ENCODE measurements around the gene MAD2L2.

MAD2L2 gene

DNA sequence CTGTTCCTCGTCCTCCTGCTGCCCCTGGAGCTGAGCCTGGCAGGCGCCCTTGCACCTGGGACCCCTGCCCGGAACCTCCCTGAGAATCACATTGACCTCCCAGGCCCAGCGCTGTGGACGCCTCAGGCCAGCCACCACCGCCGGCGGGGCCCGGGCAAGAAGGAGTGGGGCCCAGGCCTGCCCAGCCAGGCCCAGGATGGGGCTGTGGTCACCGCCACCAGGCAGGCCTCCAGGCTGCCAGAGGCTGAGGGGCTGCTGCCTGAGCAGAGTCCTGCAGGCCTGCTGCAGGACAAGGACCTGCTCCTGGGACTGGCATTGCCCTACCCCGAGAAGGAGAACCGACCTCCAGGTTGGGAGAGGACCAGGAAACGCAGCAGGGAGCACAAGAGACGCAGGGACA is 25.3 kb upstream of the MAD2L2 start:
- Histone ChIP-seq H3K27me3 (ENCODE audit: control insufficient read depth, low read length) (peaks cover 7% of the 10 kb centered on the region; the same call in 1 of the 2 replicates), H3K4me3 (ENCODE audit: low read length) (no peak overlapping the region), H3K4me2 (ENCODE audit: low read length) (no peak overlapping the region), H3K36me3 (ENCODE audit: control insufficient read depth, low read length) (no peaks in the 10 kb centered on the region), H3K27ac (ENCODE audit: low read depth, low read length) (no peak overlapping the region), H4K20me1 (ENCODE audit: control insufficient read depth, insufficient read depth, low read depth, low read length) (no peaks in the 10 kb centered on the region), H3K9me3 (ENCODE audit: control insufficient read depth, insufficient read depth, low read length) (no peaks in the 10 kb centered on the region), H3K4me1 (ENCODE audit: control insufficient read depth, low read length) (no peaks in the 10 kb centered on the region), H3K79me2 (ENCODE audit: control insufficient read depth, low read length) (no peaks in the 10 kb centered on the region), H3K9me2 (replicated peaks; ENCODE audit: control insufficient read depth, low read length) (no peaks in the 10 kb centered on the region), H3F3A (ENCODE audit: control insufficient read depth, insufficient read depth) (no peaks in the 10 kb centered on the region)
- no peak for TF ChIP-seq EZH2phosphoT487 (IDR thresholded peaks at IDR 0.05; ENCODE audit: borderline replicate concordance, low read length)

DNA sequence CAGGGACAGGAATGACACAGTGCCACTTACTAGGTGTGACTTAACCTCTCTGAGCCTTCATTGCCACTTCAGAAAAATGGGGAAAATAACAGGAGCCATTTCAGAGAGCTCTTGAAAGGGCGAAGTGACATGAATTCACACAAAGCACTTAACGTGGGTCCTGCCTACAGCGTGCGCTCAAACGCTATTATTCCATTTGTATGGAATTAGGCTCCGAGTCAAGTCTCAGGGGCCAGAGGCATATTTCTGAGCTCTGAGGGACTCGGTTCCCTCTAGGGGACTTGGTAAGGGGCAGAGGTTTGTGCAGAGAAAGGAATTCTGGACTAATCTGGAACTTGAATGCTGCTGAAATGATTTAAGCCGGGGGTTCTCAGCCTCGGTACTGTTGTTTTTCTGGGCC is 24.6 kb upstream of the MAD2L2 start:
- Histone ChIP-seq H4K20me1 (ENCODE audit: control insufficient read depth, insufficient read depth, low read depth, low read length) (no peaks in the 10 kb centered on the region), H3K9me3 (ENCODE audit: control insufficient read depth, insufficient read depth, low read length) (no peaks in the 10 kb centered on the region), H3F3A (ENCODE audit: control insufficient read depth, insufficient read depth) (no peaks in the 10 kb centered on the region), H3K4me1 (ENCODE audit: control insufficient read depth, low read length) (no peaks in the 10 kb centered on the region), H3K79me2 (ENCODE audit: control insufficient read depth, low read length) (no peaks in the 10 kb centered on the region), H3K36me3 (ENCODE audit: control insufficient read depth, low read length) (no peaks in the 10 kb centered on the region), H3K4me3 (ENCODE audit: low read length) (no peak overlapping the region), H3K27me3 (ENCODE audit: control insufficient read depth, low read length) (peaks cover 7% of the 10 kb centered on the region; the same call in 1 of the 2 replicates), H3K4me2 (ENCODE audit: low read length) (no peak overlapping the region), H3K27ac (ENCODE audit: low read depth, low read length) (no peak overlapping the region), H3K9me2 (replicated peaks; ENCODE audit: control insufficient read depth, low read length) (no peaks in the 10 kb centered on the region)
- no peak for TF ChIP-seq EZH2phosphoT487 (IDR thresholded peaks at IDR 0.05; ENCODE audit: borderline replicate concordance, low read length)
- TF ChIP-seq, protein P1, sequence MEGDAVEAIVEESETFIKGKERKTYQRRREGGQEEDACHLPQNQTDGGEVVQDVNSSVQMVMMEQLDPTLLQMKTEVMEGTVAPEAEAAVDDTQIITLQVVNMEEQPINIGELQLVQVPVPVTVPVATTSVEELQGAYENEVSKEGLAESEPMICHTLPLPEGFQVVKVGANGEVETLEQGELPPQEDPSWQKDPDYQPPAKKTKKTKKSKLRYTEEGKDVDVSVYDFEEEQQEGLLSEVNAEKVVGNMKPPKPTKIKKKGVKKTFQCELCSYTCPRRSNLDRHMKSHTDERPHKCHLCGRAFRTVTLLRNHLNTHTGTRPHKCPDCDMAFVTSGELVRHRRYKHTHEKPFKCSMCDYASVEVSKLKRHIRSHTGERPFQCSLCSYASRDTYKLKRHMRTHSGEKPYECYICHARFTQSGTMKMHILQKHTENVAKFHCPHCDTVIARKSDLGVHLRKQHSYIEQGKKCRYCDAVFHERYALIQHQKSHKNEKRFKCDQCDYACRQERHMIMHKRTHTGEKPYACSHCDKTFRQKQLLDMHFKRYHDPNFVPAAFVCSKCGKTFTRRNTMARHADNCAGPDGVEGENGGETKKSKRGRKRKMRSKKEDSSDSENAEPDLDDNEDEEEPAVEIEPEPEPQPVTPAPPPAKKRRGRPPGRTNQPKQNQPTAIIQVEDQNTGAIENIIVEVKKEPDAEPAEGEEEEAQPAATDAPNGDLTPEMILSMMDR (IDR thresholded peaks at IDR 0.05; ENCODE audit: low read depth, low read length, poor library complexity, severe bottlenecking) = no peak

DNA sequence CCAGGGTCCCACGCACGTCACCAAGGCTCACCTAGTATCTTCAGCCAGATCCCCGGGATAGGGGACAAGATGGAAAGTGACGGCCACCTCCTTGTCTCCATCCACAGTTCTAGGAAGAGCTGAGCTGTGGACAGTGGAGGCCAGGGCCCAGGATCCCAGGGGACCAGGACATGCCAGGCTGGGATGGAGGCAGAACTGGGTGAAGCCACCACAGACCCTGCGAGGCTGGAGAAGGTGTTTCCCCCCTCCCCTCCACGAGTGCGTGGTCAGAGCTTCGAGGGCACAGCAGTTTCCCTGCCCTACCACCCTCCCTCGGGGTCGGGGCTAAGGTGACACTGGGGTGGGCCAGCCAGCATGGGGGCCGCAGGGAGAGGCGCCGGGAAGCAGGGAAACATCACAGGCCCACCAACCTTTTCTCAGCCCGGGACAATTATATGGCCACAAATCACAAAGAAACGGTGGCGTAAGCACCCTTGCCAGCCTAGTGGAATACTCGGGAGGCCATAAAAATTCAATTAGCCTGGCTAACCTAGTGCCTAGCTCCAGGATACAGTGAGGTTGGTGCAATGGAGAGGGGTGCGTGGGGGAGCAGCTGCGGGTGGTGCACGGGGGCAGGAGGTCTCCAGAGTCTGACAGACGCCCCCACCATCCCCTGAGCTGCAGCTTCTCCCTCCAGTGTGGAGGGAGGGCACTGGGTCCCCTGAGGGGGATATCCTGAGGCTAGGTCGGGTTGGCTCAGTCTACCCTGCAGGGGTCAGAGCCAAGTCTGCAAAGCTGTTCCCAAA is 23.9 kb upstream of the MAD2L2 start:
- Histone ChIP-seq H3K4me2 (ENCODE audit: low read length) (no peak overlapping the region), H3K4me1 (ENCODE audit: control insufficient read depth, low read length) (no peaks in the 10 kb centered on the region), H3F3A (ENCODE audit: control insufficient read depth, insufficient read depth) (no peaks in the 10 kb centered on the region), H3K27ac (ENCODE audit: low read depth, low read length) (no peak overlapping the region), H4K20me1 (ENCODE audit: control insufficient read depth, insufficient read depth, low read depth, low read length) (no peaks in the 10 kb centered on the region), H3K79me2 (ENCODE audit: control insufficient read depth, low read length) (no peaks in the 10 kb centered on the region), H3K4me3 (ENCODE audit: low read length) (no peak overlapping the region), H3K9me2 (replicated peaks; ENCODE audit: control insufficient read depth, low read length) (no peaks in the 10 kb centered on the region), H3K9me3 (ENCODE audit: control insufficient read depth, insufficient read depth, low read length) (no peaks in the 10 kb centered on the region), H3K36me3 (ENCODE audit: control insufficient read depth, low read length) (no peaks in the 10 kb centered on the region), H3K27me3 (ENCODE audit: control insufficient read depth, low read length) (peaks cover 7% of the 10 kb centered on the region; the same call in 1 of the 2 replicates)
- TF ChIP-seq, protein P1 (IDR thresholded peaks at IDR 0.05; ENCODE audit: low read depth, low read length, poor library complexity, severe bottlenecking) = no peak
- no peak for TF ChIP-seq EZH2phosphoT487 (IDR thresholded peaks at IDR 0.05; ENCODE audit: borderline replicate concordance, low read length)

GRCh38 chr1:11704194-11704529 is 23.2 kb upstream of the MAD2L2 start:
- TF ChIP-seq, protein P1 (IDR thresholded peaks at IDR 0.05; ENCODE audit: low read depth, low read length, poor library complexity, severe bottlenecking) = no peak
- TF ChIP-seq EZH2phosphoT487 (IDR thresholded peaks at IDR 0.05; ENCODE audit: borderline replicate concordance, low read length) = no peak
- H3K9me3 ChIP-seq (ENCODE audit: control insufficient read depth, insufficient read depth, low read length) = no peaks in the 10 kb centered on the region
- H3K27ac ChIP-seq (ENCODE audit: low read depth, low read length) = no peak overlapping the region
- no peaks in the 10 kb centered on the region for H3K9me2 ChIP-seq (replicated peaks; ENCODE audit: control insufficient read depth, low read length)
- peaks cover 7% of the 10 kb centered on the region; the same call in 1 of the 2 replicates for H3K27me3 ChIP-seq (ENCODE audit: control insufficient read depth, low read length)
- no peaks in the 10 kb centered on the region for H3K4me1 ChIP-seq (ENCODE audit: control insufficient read depth, low read length)
- H4K20me1 ChIP-seq (ENCODE audit: control insufficient read depth, insufficient read depth, low read depth, low read length) = no peaks in the 10 kb centered on the region
- H3K36me3 ChIP-seq (ENCODE audit: control insufficient read depth, low read length) = no peaks in the 10 kb centered on the region
- no peak overlapping the region for H3K4me2 ChIP-seq (ENCODE audit: low read length)
- H3K79me2 ChIP-seq (ENCODE audit: control insufficient read depth, low read length) = no peaks in the 10 kb centered on the region
- no peaks in the 10 kb centered on the region for H3F3A ChIP-seq (ENCODE audit: control insufficient read depth, insufficient read depth)
- no peak overlapping the region for H3K4me3 ChIP-seq (ENCODE audit: low read length)

Measured in DOHH2 (cell line).